ENCODE results near the gene CEP76. TPM values are rescaled to one million over a fixed set of nuclear protein-coding genes. Genes with fewer than 3 reads are reported as not detected.
A peak's percentile ranks its signal among the peaks of the same experiment; 100 is the strongest.

CEP76 gene
- total RNA-seq, 1 experiment from 2014 or later: 26.4 TPM

DNA sequence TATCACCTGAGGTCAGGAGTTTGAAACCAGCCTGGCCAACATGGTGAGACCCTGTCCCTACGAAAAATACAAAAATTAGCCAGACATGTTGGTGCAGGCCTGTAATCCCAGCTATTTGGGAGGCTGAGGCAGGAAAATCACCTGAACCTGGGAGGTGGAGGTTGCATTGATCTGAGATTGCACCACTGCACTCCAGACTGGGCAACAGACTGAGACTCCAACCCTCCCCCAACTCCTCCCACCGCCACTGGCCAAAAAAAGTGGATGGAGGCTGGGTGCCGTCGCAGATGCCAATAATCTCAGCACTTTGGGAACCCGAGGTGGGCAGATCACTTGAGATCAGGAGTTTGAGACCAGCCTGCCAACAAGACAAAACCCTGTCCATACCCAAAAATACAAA, 34.5 kb downstream of the CEP76 start:
- Histone ChIP-seq H3K27me3 (replicated peaks; ENCODE audit: control insufficient read depth, insufficient read depth, low read length) (no peaks in the 10 kb centered on the region), H3K4me3 (ENCODE audit: low read depth, low read length) (no peak overlapping the region), H3K4me1 (no peaks in the 10 kb centered on the region), H3K9me3 (no peaks in the 10 kb centered on the region), H3K36me3 (ENCODE audit: control insufficient read depth, insufficient read depth, low read length) (no peaks in the 10 kb centered on the region)
- ChIA-PET POLR2A (no interaction called here), CTCF (no interaction called here)
- no TSS peak for BruUV-seq (replicated peaks)
- H3K4me3 Mint-ChIP-seq (ENCODE audit: unreplicated experiment): no peak overlapping the region
- H3K27ac Mint-ChIP-seq (ENCODE audit: unreplicated experiment): no peak overlapping the region
- no peaks in the 10 kb centered on the region for H3K27me3 Mint-ChIP-seq (ENCODE audit: insufficient read depth, unreplicated experiment)
- peaks cover 10% of the 10 kb centered on the region for H3K36me3 Mint-ChIP-seq (ENCODE audit: insufficient read depth, unreplicated experiment)
- TF ChIP-seq, protein P1, sequence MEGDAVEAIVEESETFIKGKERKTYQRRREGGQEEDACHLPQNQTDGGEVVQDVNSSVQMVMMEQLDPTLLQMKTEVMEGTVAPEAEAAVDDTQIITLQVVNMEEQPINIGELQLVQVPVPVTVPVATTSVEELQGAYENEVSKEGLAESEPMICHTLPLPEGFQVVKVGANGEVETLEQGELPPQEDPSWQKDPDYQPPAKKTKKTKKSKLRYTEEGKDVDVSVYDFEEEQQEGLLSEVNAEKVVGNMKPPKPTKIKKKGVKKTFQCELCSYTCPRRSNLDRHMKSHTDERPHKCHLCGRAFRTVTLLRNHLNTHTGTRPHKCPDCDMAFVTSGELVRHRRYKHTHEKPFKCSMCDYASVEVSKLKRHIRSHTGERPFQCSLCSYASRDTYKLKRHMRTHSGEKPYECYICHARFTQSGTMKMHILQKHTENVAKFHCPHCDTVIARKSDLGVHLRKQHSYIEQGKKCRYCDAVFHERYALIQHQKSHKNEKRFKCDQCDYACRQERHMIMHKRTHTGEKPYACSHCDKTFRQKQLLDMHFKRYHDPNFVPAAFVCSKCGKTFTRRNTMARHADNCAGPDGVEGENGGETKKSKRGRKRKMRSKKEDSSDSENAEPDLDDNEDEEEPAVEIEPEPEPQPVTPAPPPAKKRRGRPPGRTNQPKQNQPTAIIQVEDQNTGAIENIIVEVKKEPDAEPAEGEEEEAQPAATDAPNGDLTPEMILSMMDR (IDR thresholded peaks at IDR 0.05; ENCODE audit: insufficient read depth in 1 of 2, low read depth in 1 of 2, low read length in 1 of 2, severe bottlenecking in 1 of 2, unreplicated experiment in 1 of 2): no peak
- intact Hi-C loops (cut with micrococcal nuclease; ENCODE audit: unreplicated experiment): no loop called here
- DNase-seq: no peak
- no peaks in the 10 kb centered on the region for H3K4me1 Mint-ChIP-seq (ENCODE audit: low read depth, unreplicated experiment)
- no peaks in the 10 kb centered on the region for H3K9me3 Mint-ChIP-seq (ENCODE audit: unreplicated experiment)

DNA sequence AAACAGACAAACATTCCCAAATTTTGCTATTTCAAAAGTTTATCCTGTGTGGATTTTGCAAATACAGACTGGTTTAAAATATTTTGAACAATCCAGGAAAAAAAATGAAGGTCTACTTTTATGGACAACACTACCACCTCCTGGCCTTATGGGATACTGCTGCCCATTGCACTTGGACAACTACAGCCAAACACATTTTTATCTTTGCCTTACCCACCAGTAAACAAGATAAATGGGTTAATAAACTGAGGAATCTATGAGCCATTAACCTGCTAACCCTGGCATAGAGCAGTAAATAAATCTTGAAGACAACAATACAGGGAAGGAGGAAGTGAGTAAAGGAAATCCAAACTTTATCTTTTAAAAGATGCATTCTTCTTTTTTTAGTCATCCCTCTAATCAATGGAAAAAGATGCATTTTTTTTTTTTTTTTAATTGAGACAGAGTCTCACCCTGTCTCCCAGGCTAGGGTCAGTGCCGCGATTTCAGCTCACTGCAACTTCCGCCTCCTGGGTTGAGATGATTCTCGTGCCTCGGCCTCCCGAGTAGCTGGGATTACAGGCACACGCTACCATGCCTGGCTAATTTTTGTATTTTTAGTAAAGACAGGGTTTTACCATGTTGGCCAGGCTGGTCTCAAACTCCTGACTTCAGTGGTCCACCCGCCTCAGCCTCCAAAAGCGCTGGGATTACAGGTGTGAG, 42.5 kb downstream of the CEP76 start:
- peaks cover 3% of the 10 kb centered on the region; the same call in 1 of the 2 replicates for H3K4me1 ChIP-seq
- H3K4me1 Mint-ChIP-seq (ENCODE audit: low read depth, unreplicated experiment): peaks cover 11% of the 10 kb centered on the region
- H3K4me3 ChIP-seq (ENCODE audit: low read depth, low read length): no peak overlapping the region
- H3K9me3 Mint-ChIP-seq (ENCODE audit: unreplicated experiment): no peaks in the 10 kb centered on the region
- no peak overlapping the region for H3K4me3 Mint-ChIP-seq (ENCODE audit: unreplicated experiment)
- H3K36me3 ChIP-seq (ENCODE audit: control insufficient read depth, insufficient read depth, low read length): no peaks in the 10 kb centered on the region
- H3K36me3 Mint-ChIP-seq (ENCODE audit: insufficient read depth, unreplicated experiment): no peaks in the 10 kb centered on the region
- no peak overlapping the region for H3K27ac Mint-ChIP-seq (ENCODE audit: unreplicated experiment)
- ChIA-PET CTCF (interaction anchor here (0.7 kb wide), 1 partner anchor 270 kb away, joined by 7 read pairs; no protein-coding TSS in a partner anchor), POLR2A (no interaction called here)
- no peaks in the 10 kb centered on the region for H3K9me3 ChIP-seq
- H3K27me3 Mint-ChIP-seq (ENCODE audit: insufficient read depth, unreplicated experiment): no peaks in the 10 kb centered on the region
- TSS peak; percentile 30 for BruUV-seq (replicated peaks)
- TF ChIP-seq, protein P1 (IDR thresholded peaks at IDR 0.05; ENCODE audit: insufficient read depth in 1 of 2, low read depth in 1 of 2, low read length in 1 of 2, severe bottlenecking in 1 of 2, unreplicated experiment in 1 of 2): peak; percentile 77 to 79
- intact Hi-C loops (cut with micrococcal nuclease; ENCODE audit: unreplicated experiment): loop anchor here (1.0 to 10.0 kb wide), 4 partner anchors 118 to 269 kb away; partner anchors contain the start of gene PRELID3A
- H3K27me3 ChIP-seq (replicated peaks; ENCODE audit: control insufficient read depth, insufficient read depth, low read length): no peaks in the 10 kb centered on the region
- DNase-seq: peak in 1 of 2 experiments; percentile 56

DNA sequence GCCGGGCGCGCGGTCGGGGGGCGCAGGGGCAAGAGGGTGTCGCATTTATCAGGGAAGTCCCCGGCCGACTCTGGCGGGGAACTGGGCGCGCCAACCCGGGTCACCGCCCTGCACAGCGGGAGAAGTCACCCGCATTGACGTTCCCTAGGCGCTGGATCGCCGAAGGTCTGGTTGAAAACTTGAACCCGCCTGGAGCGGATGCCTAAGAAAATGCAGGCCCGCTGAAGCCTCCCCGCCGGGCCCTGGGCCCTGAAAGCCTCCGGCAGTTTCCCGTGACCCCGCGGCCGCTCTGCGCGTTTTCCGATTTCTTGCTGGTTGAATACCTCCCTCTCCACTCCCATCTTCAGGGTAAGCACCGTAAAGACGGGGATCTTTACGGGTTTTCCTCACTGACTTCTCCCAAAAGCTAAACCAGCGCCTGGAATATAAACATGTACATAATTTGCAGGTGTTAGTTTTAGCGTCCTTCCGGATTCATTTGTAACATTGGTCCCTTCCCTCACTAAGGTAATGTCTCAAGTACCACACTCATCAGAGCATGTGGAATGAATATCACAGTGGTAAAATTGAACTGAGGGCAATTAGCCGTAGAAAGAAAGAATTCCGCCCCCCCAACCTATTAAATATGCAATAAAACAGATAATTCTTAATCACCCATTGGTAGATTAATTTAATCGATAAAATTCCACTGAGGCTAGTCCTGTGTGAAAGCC, 43.9 kb downstream of the CEP76 start:
- Histone ChIP-seq H3K27me3 (replicated peaks; ENCODE audit: control insufficient read depth, insufficient read depth, low read length) (no peaks in the 10 kb centered on the region), H3K36me3 (ENCODE audit: control insufficient read depth, insufficient read depth, low read length) (no peaks in the 10 kb centered on the region), H3K4me3 (ENCODE audit: low read depth, low read length) (peak overlapping the region; percentile 74), H3K9me3 (no peaks in the 10 kb centered on the region), H3K4me1 (peaks cover 3% of the 10 kb centered on the region; the same call in 1 of the 2 replicates)
- Mint-ChIP-seq H3K9me3 (ENCODE audit: unreplicated experiment) (no peaks in the 10 kb centered on the region), H3K36me3 (ENCODE audit: insufficient read depth, unreplicated experiment) (no peaks in the 10 kb centered on the region), H3K4me1 (ENCODE audit: low read depth, unreplicated experiment) (peaks cover 11% of the 10 kb centered on the region), H3K4me3 (ENCODE audit: unreplicated experiment) (peak overlapping the region; percentile 85), H3K27ac (ENCODE audit: unreplicated experiment) (no peak overlapping the region), H3K27me3 (ENCODE audit: insufficient read depth, unreplicated experiment) (no peaks in the 10 kb centered on the region)
- ChIA-PET CTCF (interaction anchor here (0.6 kb wide), 1 partner anchor 301 kb away, joined by 3 read pairs; no protein-coding TSS in a partner anchor), POLR2A (no interaction called here)
- peak in 1 of 2 experiments; percentile 45 for DNase-seq
- TF ChIP-seq, protein P1 (IDR thresholded peaks at IDR 0.05; ENCODE audit: insufficient read depth in 1 of 2, low read depth in 1 of 2, low read length in 1 of 2, severe bottlenecking in 1 of 2, unreplicated experiment in 1 of 2): no peak
- intact Hi-C loops (cut with micrococcal nuclease; ENCODE audit: unreplicated experiment): loop anchor here (5.0 to 10.0 kb wide), 3 partner anchors 116 to 251 kb away; partner anchors contain the start of gene PRELID3A
- BruUV-seq (replicated peaks): no TSS peak

All from Caco-2 (cell line).